Central memory CD4-positive, alpha-beta T cell (primary cell): ENCODE measurements around the gene BMP8B.
A peak's percentile ranks its signal among the peaks of the same experiment; 100 is the strongest.
"Not testable (repeated sequence)": the region's sequence is repeated elsewhere in the genome, so short reads cannot be mapped to it uniquely, and the experiment has no call there.

ENCODE experiments used
- DNase-seq: peaks from one replicate; pipeline ENCODE4 v3.0.0; 2022

Gene BMP8B

DNA sequence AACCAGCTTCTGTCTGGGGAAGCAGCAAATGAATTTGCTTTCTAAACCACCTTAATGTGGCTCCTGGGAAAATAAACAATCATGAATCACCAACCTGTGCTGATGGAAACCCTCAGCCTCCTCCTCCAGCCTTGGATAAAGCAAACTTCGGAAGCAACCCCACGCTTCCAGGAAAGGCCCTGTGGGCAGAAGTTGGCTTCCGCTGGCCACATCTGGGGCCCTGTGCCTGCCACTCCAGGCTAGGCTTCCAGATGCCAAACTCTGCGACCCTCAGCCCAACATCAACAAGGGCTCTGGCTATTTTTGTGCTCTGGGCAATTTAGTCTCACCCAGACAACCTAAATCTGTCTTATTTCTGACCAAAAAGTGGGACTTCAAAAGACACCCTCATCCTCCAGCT lies 11.4 kb downstream of the BMP8B start:
- DNase-seq: no peak

GRCh38 chr1:39776886-39777285 lies 11.8 kb downstream of the BMP8B start:
- no peak for DNase-seq

DNA sequence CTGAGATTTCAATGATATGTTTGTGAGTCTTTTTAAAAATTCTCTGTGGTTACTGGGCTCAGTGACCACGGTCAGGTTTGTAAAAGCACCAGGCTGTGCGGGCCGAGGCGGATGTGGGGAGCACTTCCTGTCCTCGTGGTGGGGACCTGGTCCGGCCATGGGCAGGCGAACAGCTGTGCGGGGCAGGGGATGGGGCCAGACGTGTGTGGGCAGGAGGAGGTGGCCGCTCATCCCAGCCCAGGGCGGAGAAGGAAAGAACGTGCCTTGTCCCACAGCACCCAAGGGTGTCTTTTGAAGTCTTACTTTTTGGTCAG lies 12.3 kb downstream of the BMP8B start:
- DNase-seq: no peak

- DNase-seq: not testable (repeated sequence)
These were observed 12.8 kb downstream of the BMP8B start for GRCh38 chr1:39775676-39776399.

GRCh38 chr1:39775141-39775540 lies 13.5 kb downstream of the BMP8B start:
- DNase-seq: not testable (repeated sequence)

DNA sequence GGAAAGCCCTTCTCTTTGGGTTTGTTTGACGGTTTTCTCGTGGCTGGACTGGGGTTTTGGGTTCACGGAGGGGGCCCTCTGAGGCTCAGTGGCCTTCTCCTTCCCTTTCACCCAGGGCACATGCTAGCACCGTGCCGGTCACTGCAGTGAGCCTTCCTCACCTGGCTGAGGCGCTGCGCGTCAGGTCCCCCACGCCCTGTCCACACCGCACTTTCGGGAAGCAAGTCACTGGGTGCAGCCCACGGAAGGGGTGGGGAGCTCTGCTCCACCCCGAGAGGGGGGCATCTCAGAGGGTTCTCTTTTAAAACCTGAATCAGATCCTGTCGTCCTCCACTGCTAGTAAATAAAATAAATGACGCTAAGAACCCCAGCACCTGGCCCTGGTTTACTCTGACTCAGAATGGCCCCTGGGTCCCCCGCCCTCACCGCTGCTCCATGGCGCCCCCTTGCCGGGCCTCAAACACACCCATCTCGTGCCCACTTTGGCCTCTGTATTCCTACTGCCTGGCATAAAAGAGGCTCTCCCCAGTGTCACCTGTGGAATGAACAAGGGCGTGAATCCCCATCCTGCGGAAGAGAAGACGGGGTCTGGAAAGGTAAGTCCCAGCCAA lies 15.2 kb downstream of the BMP8B start:
- not testable (repeated sequence) for DNase-seq

DNA sequence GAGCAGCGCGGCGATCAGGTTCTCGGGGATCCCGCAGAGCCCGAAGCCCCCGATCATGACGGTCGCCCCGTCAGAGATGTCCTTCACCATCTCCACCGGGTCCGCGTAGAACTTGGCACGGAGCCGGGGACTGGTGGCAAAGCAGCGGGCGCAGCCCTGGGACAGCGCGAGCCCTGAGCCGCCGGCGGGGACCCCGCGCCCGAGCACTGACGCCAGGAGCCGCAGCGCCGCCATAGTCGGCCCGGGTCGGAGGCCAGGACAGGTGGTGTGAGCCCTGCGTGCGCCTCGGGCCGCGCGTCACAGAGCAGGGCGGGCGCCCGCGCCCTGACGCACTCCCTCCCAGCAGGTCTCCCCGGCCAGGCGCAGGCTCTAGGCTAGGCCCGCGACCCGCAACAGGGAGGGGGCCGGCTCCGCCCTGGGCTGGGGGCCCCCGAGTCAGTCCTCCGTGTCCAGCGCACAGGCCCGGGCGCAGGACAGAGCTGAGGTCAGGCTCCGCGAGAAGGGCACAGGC lies 17.6 kb downstream of the BMP8B start, which contains the start of gene OXCT2:
OXCT2 (minus strand) TSS at position 327 of the 511 bp plus-strand sequence; CDS start at position 234, 93 bp downstream.
- not testable (repeated sequence) for DNase-seq

- DNase-seq: peak; percentile 16
These were observed 18.3 kb downstream of the BMP8B start for GRCh38 chr1:39770100-39771021.

DNA sequence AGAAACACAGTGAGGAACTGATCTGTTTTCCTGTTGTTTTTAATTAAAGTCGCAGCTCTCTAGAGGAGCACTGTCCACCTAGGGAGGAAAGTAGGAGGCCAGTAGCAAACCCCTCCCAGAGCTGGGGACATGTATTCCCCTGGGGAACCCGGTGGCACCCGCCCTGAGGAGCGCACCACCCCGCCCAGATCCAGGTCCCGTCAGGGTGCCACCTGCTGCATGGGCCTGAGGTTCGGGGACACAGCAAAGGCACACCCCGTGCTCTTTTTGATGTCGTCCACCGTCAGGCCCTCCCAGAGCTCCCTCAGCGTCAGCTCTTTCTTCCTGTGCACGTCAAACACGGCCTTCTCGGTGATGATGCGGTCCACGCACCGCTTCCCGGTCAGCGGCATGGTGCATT lies 19.2 kb downstream of the BMP8B start:
- not testable (repeated sequence) for DNase-seq

DNA sequence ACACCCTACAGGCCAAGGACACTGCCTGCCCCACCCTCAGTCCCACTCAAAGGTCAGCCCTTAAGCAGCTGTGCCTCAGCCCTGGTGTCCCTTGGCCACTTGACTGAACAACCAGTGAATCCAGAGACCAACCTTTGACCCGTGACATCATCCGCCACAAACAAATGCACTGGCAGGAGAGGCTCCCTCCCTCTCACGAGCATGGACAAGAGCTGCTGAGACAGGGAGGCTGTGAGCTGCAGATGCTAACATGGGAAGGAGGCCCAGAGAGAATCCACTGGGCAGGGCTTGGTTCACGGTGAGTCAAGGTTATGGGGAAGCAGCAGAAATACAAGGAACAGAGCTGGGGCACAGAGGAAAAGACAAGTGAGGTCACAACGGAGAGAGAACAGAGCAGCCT lies 22.2 kb downstream of the BMP8B start:
- not testable (repeated sequence) for DNase-seq

GRCh38 chr1:39764512-39764911 lies 24.2 kb downstream of the BMP8B start:
- DNase-seq: not testable (repeated sequence)

DNA sequence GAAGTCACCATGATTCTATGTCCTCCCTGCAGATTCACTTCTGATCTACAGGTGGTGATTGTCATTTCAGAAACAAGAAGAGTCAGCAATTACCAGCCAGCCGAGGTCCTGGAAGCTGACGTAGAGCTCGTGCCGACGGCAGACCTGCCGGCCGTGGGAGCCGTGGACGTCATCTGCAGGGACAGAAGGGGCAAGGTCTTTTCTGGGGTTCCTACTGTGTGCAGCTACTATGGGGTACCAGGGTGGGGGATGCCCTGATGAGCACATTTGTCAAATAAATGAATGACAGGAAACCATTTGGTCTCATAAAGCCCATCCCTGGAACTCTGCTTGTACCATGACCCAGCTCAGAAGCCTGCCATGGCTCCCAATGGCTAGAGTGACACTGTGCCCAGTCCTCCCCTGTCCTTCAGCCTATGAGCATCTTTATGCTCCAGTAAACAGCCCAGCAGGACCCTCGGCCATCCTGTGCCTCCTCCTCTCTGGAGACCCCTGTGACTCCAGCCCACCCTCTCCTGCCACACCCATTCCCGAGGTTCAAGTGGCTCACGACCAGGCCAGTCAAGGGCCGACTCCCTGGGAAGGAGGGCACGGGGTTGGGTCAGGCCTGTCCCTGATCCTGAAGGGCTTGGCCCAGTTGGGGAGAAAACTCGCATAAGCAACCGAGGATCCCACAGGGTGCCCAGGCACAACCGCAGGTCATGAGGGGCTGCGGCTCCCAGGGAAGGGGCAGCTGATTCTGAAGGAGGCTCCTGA lies 24.9 kb downstream of the BMP8B start:
- DNase-seq: not testable (repeated sequence)

GRCh38 chr1:39762550-39763540 lies 25.8 kb downstream of the BMP8B start:
- no peak for DNase-seq

GRCh38 chr1:39761557-39762260 lies 27.0 kb downstream of the BMP8B start:
- DNase-seq: no peak

- no peak for DNase-seq
These were observed 27.6 kb downstream of the BMP8B start for GRCh38 chr1:39761016-39761415.

- DNase-seq: no peak
These were observed 28.3 kb downstream of the BMP8B start for GRCh38 chr1:39760074-39761008.

- no peak for DNase-seq
These were observed 29.3 kb downstream of the BMP8B start for GRCh38 chr1:39759436-39759726.

GRCh38 chr1:39758556-39759435 lies 29.9 kb downstream of the BMP8B start:
- no peak for DNase-seq

- no peak for DNase-seq
These were observed 31.2 kb downstream of the BMP8B start for GRCh38 chr1:39757501-39757900.
